ENCODE measurements around the gene ADCYAP1R1. TPM values are rescaled to one million over a fixed set of nuclear protein-coding genes. Genes with fewer than 3 reads are reported as not detected.

The ADCYAP1R1 gene
- total and polyA plus RNA-seq, 8 donors, result 0.87 to 2.4 (median 1.4) TPM

DNA sequence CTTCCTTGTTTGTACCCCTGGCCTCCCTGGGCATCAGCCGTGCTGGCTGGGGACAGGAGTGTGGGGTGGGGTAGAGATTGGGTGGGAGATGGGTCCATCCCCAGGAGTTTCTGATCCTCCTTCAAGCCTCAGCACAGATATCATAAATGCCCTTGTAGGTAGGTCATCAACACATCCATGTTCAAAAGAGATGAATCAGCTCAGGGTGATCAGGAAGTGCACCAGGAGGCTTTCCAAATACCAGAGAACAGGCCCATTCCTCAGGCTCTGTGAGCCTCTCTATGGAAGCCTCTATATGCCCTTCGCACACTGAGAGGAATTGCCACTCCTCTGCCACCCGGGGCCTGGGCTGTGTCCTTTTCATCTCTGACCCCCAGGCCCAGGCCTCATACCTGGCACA, 31.9 kb upstream of the ADCYAP1R1 start:
- TF ChIP-seq, protein P1, sequence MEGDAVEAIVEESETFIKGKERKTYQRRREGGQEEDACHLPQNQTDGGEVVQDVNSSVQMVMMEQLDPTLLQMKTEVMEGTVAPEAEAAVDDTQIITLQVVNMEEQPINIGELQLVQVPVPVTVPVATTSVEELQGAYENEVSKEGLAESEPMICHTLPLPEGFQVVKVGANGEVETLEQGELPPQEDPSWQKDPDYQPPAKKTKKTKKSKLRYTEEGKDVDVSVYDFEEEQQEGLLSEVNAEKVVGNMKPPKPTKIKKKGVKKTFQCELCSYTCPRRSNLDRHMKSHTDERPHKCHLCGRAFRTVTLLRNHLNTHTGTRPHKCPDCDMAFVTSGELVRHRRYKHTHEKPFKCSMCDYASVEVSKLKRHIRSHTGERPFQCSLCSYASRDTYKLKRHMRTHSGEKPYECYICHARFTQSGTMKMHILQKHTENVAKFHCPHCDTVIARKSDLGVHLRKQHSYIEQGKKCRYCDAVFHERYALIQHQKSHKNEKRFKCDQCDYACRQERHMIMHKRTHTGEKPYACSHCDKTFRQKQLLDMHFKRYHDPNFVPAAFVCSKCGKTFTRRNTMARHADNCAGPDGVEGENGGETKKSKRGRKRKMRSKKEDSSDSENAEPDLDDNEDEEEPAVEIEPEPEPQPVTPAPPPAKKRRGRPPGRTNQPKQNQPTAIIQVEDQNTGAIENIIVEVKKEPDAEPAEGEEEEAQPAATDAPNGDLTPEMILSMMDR (IDR thresholded peaks at IDR 0.05), result no peak
- Histone ChIP-seq H3K27ac (no peak overlapping the region), H3K4me1 (no peaks in the 10 kb centered on the region), H3K36me3 (no peaks in the 10 kb centered on the region), H3K4me3 (no peak overlapping the region), H3K27me3 (no peaks in the 10 kb centered on the region), H3K9me3 (no peaks in the 10 kb centered on the region)
- ATAC-seq (no peak), DNase-seq (peak in 1 of 4 donors; percentile 39)
- intact Hi-C loops (cut with DNase I), result no loop called here

DNA sequence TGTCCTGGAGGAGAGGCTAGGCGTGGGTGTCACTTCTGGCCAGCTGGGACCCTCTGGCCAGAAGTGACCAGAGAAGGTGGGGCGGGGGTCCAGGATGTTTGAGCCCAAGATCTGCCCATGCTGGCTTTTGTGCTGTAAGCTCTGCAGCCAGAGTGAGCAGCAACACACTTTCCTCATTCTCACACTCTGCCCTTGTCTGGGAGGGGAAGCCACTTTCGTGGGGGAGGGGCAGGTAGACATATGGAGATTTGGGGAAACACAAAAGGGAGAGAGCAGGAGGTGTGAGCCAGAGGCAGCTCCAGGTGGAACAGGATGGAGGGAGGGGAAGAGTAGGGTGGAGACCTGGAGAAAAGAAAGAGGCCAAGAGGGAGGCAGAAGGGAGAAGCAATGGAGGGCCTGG, 31.5 kb upstream of the ADCYAP1R1 start:
- Histone ChIP-seq H3K27ac (no peak overlapping the region), H3K4me3 (no peak overlapping the region), H3K27me3 (no peaks in the 10 kb centered on the region), H3K9me3 (no peaks in the 10 kb centered on the region), H3K36me3 (no peaks in the 10 kb centered on the region), H3K4me1 (no peaks in the 10 kb centered on the region)
- DNase-seq, result no peak
- intact Hi-C loops (cut with DNase I), result no loop called here
- TF ChIP-seq, protein P1 (IDR thresholded peaks at IDR 0.05), result no peak
- no peak for ATAC-seq

DNA sequence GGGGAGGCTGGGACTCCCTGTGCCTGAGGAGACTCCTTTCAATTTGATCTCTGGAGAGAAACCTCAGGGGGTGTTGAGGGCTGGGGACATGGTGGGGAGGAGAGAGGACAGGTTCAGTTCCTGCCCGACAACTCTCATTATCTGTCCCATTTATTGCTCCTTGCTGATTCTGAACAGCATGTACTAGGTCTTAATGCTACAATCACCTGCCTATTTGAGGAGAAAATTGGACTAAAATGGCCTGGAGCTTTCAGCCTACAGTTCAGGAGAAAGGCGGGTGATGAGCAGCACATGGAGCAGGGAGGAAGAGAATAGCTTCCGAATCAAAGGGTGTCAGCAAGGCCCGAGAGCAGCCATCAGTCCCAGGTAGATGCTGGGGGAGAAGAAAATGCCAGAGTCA, 30.0 kb upstream of the ADCYAP1R1 start:
- no peak overlapping the region for H3K27ac ChIP-seq
- DNase-seq (no peak), ATAC-seq (no peak)
- intact Hi-C loops (cut with DNase I), result no loop called here
- H3K27me3 ChIP-seq, result no peaks in the 10 kb centered on the region
- no peak overlapping the region for H3K4me3 ChIP-seq
- no peaks in the 10 kb centered on the region for H3K4me1 ChIP-seq
- TF ChIP-seq, protein P1 (IDR thresholded peaks at IDR 0.05), result no peak
- no peaks in the 10 kb centered on the region for H3K36me3 ChIP-seq
- H3K9me3 ChIP-seq, result no peaks in the 10 kb centered on the region

DNA sequence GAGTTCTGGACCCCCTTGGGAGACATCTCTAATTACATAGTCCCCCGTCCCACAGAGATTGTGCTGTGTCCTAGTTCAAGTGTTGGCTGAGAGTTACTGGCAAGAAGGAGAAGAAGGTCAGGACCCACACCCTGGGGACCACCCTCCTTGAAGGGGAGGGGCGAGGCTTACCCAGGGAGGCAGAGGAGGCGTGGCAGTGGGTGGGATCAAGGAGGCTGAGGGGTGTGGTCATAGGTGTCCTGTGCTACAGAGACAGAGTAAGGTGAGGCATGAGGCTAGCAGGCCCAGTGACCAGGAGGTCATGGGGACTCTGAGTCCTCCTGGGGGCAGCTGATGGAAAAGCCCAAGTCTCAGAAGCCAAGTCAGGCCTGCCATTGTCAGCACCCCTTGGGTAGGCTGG, 29.4 kb upstream of the ADCYAP1R1 start:
- no peak overlapping the region for H3K27ac ChIP-seq
- no peaks in the 10 kb centered on the region for H3K36me3 ChIP-seq
- H3K27me3 ChIP-seq, result no peaks in the 10 kb centered on the region
- H3K9me3 ChIP-seq, result no peaks in the 10 kb centered on the region
- TF ChIP-seq, protein P1 (IDR thresholded peaks at IDR 0.05), result no peak
- intact Hi-C loops (cut with DNase I), result no loop called here
- DNase-seq (no peak), ATAC-seq (no peak)
- no peaks in the 10 kb centered on the region for H3K4me1 ChIP-seq
- no peak overlapping the region for H3K4me3 ChIP-seq

DNA sequence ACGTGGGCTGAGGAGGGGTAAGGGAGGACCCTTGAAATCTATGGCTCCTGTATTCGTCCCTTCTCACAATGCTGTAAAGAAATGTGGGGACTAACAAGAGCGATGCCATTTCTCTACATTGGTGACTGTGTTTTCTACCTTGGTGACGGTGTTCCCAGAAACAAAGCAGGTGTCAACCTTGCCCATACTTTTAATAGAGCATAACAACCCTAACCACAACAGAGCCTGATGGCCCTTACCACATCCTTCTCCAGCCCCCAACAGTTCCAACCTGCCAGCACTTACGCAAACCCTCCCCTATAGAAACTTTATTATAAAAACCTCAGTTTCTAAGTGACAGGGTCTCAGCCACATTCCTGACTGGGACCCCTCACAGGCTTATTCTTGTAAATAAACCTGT, 28.2 kb upstream of the ADCYAP1R1 start:
- Histone ChIP-seq H3K9me3 (no peaks in the 10 kb centered on the region), H3K4me1 (no peaks in the 10 kb centered on the region), H3K36me3 (no peaks in the 10 kb centered on the region), H3K27me3 (no peaks in the 10 kb centered on the region), H3K27ac (no peak overlapping the region), H3K4me3 (no peak overlapping the region)
- intact Hi-C loops (cut with DNase I), result no loop called here
- TF ChIP-seq, protein P1 (IDR thresholded peaks at IDR 0.05), result no peak
- no peak for ATAC-seq
- DNase-seq, result no peak
